Measurements from ENCODE around the gene GRK1.

Gene GRK1

GRCh38 chr13:113729187-113730019 lies 62.4 kb downstream of the GRK1 start:
- DNase-seq (ENCODE audit: low read depth), result no peak

DNA sequence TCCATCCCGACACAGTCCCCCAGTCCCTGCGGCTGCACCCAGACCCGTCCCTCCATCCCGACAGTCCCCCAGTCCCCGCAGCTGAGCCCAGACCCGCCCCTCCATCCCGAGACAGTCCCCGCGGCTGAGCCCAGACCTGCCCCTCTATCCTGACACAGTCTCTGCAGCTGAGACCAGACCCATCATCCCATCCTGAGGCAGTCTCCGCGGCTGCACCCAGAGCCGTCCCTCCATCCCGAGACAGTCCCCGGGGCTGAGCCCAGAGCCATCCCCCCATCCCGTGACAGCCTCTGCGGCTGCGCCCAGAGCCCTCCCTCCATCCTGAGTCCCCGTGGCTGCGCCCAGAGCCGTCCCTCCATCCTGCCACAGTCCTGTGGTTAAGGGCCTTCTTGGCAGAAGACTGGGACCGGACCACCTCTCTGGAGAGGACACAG lies 63.3 kb downstream of the GRK1 start:
- no peak for DNase-seq (ENCODE audit: low read depth)

- no peak for DNase-seq (ENCODE audit: low read depth)
These were observed 63.8 kb downstream of the GRK1 start for GRCh38 chr13:113730831-113731191.

DNA sequence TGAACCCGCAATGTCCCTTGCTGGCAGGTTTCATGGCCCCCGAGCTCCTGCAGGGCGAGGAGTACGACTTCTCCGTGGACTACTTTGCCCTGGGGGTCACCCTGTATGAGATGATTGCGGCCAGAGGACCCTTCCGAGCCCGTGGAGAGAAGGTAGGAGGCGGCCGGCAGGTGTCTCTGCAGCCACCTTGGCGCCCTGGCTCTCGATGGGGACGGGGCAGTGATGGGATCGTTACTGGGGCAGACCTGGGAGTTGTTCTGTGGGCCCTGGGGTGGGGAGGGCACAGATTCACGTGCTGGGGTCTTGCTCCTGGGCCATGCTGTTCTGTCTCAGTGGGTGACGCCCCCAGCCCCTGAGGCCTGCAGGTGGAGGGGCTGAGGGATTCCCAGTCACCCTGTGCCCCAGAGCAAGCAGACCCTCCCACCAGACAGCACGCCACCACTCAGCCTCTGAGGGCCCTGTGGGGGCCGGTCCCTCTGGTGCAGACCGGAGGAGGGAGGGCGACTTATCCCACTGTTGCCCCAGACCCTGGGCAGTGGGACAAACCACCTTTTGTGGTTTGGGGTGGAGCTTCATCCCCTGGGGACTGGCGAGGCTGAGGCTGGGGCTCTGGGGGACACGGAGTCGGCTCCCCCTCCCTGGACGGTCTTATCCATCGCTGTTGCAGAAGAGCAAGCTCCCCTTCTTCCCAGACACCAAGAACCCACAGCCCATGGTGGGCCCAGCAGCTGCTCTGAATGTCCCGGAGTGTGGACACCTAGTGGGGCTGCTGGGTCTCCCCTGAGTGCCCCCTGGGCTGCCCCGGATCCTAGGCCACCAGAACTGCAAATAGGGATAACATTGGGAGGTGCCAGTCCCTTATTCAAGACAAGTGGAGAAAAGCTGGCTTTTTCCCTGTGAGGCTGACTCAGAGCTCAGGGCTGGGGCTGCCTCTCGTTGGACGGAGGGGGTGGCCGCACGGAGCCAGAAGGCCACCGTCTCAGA lies 64.5 kb downstream of the GRK1 start:
- DNase-seq (ENCODE audit: low read depth), result no peak

DNA sequence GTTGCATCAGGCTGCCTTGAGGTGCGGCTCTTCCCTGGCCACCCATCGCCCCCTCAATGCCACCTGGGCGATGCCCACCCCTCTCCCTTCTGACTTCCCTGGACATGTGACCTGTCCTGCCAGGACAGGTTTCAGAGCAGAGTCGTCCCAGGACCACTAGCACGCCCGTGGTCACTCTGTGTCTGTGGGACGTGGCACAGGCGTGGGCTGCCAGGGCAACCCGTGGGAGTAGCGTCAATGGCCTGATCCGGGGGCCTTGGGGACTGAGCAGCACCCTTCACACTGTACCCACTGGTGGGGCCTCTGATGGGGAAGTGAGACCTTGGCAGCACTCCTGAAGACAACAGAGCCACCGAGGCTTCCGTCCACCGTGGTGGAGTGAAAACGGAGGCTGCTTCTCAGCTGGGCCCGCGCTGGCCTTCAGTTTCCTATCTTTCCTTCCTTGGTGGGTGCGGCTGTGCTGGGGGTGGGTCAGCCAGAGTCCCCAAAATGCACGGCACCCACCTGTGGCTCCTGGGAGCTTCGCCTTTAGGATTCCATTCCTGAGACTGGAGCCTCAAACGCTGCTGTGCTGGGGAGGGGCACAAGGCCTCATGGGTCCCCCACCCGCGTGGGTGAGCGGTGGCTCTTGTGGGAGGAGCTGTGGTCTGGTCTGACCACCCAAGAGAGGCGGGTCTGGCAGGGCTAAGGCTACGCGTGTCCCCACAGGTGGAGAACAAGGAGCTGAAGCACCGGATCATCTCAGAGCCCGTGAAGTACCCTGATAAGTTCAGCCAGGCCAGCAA lies 65.3 kb downstream of the GRK1 start:
- no peak for DNase-seq (ENCODE audit: low read depth)

GRCh38 chr13:113732961-113733950 lies 66.2 kb downstream of the GRK1 start:
- DNase-seq (ENCODE audit: low read depth), result no peak

DNA sequence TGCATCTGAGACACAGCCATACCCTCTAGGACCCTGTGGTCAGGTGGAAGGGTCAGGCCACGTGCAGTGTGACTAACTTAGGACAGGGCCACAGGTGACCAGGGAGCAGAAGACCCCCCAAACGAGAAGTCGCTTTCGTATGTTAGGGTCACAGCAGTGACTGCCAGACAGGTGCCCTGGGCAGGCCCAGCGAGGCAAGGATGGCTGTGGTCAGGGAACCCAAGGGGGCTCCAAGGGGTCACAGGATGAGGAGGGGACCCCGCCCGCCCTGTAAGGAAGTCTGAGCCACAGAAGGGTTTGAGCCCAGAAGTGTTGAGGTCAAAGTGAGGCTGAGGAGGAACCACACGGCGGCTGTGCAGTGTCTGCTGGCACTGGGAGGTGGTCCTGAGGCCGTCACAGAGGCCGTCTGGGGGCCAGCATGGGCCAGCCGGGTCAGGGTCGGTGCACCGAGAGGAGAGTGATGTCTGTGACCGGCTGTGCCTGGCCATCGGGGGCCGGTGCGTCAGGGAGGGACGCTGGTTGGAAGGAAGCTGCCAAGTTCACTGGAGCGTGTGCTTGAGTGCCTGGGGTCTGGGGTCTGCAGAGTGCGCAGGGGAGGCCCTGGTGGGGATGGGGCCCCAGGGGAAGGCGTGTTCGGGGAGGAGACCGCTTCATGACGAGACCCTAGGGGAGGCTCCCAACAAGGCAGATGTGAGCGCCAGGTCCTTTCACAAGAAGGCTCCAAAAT lies 67.2 kb downstream of the GRK1 start:
- no peak for DNase-seq (ENCODE audit: low read depth)

GRCh38 chr13:113734826-113735125 lies 67.8 kb downstream of the GRK1 start:
- DNase-seq (ENCODE audit: low read depth), result no peak

- no peak for DNase-seq (ENCODE audit: low read depth)
These were observed 68.2 kb downstream of the GRK1 start for GRCh38 chr13:113735194-113735593.

DNA sequence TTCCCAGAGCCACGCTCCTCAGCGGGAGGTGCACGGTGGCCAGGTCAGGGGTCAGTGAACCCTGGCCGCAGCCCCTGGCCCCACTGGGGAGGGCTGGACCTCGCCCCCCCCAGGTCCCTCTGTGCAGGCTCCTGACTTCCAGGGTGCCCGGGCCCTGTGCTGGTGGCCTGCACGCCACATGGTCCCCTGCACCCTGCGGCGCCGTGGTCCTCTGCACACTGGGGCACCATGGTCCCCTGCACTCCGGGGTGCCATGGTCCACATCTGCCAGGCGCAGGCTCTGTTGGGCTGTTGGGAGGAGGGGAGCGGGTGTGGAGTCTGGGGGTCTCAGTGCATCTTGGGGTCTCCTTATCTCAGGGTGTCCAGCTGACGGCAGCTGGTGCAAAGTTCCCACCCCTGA lies 68.7 kb downstream of the GRK1 start:
- DNase-seq (ENCODE audit: low read depth), result no peak

DNA sequence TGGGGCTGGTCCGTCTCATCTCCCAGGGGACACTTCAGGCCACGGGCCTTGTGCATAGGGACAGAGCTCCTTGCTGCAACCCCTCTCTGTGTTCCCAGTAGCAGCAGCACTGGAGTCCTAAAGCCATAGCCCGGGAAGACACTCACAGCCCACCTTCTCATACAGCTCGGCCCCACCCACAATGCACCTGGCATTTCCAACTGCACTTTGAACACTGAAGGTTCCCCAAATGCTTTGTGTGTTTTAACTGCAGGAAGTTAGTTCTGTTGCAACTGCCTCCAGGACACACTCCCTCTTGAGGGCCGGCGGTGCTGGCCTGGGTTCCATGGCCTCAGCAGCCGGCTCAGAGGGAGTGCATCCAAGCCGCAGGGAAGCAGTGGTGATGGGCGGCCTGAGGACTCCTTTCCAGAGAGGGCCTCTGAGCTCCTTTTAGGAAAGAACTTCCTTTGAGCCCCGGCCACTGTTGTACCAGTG lies 69.3 kb downstream of the GRK1 start:
- DNase-seq (ENCODE audit: low read depth), result no peak

DNA sequence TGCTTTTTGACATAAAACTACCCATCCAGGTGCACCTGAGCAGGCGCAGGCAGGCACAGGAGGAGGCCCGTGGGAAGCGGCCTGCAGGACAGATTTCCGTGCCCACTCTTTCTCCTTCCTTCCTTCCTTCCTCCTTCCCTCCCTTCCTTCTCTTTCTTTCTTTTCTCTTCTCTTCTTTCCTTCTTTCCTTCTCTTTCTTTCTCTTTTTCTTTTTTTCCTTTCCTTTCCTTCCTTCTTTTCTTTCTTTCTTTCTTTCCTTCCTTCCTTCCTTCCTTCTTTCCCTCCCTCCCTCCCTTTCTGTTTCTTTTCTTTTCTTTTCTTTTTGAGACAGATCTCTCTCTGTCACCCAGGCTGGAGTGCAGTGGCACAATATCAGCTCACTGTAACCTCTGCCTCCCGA lies 70.8 kb downstream of the GRK1 start:
- DNase-seq (ENCODE audit: low read depth), result no peak

DNA sequence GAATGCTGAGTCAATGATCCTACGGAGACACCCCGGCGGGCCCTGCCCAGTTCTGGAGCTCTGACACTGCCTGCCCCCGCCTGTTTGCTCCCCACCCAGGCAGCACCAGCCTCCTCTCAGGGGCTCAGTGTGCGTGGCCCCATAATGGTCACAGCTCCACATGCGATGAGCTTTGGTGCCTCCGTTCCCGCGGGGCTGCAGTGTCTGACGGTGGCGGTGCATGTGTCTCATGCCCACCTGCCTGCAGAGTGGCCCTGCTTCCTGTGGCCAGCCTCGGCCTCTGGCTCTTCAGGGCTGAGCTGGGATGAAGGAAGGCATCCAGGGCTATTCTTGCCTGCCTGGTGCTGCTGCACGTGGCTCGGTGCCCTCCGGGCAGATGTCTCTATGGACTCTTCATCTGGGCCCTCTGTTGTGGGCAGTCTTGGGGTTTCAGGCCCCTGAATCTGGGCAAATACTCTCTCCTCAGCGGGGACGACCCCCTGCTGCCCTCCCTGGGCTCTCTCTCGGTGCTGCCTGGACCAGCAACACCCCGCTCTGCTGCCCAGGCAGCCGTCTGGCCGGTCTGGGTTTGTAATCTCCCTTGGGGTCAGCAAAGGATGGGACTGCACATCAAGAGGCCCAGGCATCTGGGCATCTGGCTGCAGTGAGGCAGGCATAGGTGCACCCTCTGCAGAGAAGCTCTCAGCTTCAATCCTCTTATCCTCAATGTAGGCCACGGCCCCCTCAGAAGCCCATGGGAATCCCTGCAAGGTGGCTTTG lies 72.7 kb downstream of the GRK1 start:
- no peak for DNase-seq (ENCODE audit: low read depth)

GRCh38 chr13:113740286-113740556 lies 73.2 kb downstream of the GRK1 start:
- no peak for DNase-seq (ENCODE audit: low read depth)

DNA sequence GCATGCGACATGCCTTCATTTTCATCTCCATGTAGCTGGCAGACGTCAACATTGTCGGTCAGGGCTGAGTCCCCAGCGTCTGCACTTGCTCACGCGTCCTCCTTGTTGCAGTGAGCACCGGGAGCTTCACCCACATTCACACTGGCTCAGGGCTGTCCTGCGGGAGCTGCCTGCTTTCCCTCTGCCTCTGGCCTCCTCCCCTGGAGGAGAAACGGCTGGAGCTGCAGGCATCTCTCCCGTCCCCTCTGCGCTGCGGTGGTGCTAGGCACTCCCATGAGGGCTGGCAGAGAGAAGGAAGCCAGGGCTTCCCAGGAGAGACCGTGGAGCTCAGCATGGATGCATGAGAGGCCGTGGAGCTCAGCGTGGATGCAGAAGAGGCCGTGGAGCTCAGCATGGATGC lies 73.6 kb downstream of the GRK1 start:
- DNase-seq (ENCODE audit: low read depth), result no peak

DNA sequence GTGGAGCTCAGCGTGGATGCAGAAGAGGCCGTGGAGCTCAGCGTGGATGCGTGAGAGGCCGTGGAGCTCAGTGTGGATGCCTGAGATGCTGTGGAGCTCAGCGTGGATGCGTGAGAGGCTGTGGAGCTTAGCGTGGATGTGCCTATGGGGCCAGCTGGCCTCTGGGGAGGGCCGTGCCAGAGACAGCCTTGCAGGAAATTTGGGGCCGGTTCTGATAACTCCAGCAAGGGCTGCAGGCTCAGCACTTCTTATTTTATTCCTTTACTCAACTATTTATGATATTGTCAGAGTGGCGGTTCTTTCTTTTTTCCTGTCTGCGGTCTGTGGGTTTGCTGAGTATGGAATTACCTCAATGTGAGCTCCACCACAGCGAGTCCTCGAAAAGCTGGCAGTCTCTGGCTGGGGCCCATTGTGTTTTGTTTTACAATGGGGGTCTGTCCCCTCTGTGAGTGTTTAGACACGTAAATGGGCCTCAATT lies 74.2 kb downstream of the GRK1 start:
- no peak for DNase-seq (ENCODE audit: low read depth)

GRCh38 chr13:113742000-113742441 lies 75.0 kb downstream of the GRK1 start:
- no peak for DNase-seq (ENCODE audit: low read depth)

DNA sequence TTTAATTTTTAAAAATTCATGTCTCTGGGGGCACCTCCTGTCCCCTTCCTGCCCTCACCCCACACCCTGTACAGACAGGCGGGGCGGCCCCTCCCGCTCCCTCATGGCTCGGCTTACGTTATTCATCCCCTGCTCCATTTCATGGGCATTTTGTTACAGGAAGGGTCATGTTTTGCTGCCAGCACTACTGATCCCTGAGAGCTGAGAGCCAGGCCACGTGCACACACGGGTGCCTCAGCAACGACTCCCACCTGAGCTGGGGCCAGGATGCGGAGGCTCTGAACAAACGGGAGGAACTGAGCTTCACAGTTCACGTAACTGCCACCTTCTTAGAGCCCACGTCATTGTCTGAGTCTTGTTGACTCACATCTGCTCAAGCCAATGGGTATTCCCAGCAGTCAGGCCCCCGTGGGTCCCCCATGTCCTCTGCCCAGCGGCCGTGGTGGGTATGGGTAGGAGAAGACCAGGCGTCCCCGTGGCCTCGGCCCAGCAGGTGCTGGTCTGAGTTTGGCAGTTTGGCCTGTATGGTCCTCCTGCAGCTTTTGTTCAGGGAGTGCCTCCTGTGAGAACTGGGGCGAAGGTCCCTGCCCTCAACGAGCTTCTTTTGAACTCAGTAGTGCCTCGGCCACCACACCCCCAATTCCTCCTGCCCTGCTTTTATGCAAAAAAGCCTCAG lies 75.6 kb downstream of the GRK1 start:
- DNase-seq (ENCODE audit: low read depth), result no peak
